DMS79 (cell line): Measurements from ENCODE around the gene LRRC32.

Source experiments
- DNase-seq: peaks from one replicate; lab custom pipeline; 2025; lab: John Stamatoyannopoulos, UW

The LRRC32 gene

GRCh38 chr11:76678321-76678720 is 7.8 kb upstream of the LRRC32 start:
- DNase-seq, result no peak

DNA sequence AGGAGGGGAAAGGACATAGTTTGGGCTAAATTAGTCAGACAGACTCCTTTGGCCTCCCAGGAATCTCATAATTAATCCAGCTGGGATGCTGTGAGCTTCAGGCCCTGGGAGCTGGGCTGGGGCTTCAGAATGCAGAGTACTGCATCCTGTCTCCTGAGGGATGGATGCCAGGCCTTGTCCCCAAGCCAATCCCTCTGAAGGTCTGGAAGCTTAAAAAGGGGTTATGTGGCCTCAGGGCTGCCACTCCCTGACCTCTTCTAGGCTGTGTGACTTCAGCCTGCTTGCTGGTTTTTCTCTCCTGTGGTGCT is 6.9 kb upstream of the LRRC32 start:
- DNase-seq, result no peak

DNA sequence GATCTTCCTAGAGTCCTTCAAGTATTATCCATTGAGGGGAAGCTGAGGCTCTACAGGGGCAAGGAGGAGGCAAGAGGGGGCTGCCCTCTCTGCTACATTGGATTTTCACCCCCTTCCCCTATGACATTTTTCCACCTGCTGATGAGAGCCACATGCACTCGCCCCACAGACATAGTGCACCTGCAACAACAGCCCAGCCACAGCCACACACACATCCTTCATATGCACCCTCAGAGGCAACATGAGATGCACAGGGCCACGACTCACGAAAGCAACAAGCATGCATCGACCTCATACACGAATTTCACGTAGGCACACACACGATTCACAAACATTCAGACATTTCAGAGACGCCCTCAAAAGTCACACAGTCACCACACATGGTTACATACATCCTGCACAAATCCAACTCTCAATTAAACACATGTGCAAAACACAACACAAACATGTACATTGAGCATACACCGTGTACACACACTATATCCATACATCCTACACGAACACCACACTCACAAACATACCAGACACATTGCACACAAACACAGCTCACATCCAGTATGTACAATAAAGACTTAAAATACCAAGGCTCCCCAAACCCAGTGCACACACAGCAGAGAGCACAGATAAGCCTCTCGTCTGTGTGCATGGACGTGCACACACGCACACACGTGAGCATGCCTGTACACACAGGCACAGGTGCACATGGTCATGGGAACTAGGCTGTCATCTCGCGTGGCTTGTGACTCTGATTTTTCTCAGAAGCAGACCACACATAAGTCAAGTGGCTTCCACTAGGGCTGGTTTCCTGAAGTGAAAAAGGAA is 6.3 kb upstream of the LRRC32 start:
- DNase-seq, result no peak

DNA sequence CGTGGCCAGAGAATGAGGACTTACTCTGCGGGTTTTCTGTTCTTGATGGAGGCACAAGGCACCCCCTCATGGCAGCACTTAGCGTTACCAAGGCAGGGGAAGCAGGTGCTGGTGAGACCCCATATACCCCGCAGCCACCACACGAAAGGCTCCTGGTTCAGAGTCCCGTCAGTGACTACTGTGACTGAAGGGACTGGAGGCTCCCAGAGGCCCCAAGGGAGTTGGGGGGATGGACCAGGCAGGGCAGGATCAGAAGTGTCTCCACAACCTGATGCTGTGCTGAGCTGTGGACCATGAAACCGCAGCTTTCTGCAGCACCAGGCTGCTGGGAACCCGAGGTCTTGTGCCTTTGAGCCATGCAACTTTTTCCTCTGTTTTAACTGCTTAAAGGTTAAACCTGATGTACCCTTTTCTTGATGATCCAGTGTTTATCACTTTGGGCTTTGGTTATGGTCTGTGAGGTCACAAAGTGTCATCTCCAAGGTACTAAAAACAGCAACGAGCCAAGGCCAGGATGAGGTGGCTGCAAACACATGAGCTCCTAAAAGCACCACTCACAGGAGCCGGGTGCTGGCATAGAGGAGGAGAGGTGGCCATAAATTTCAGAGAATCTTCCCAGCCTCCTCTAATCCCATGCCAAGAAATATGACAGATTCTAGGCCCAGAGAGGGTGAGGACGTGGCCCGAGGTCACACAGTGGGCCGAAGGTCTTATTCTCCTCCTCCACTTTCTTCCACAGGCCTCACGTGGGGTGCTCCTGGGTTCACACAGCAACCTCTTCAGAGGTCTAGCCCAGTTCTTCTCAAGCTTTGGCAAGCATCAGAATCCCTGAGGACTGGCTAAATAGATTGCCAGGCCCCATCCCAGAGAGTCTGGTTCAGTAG is 4.2 kb upstream of the LRRC32 start:
- DNase-seq, result peak; percentile 50

- no peak for DNase-seq
Measured at GRCh38 chr11:76673176-76674142, 2.9 kb upstream of the LRRC32 start.

DNA sequence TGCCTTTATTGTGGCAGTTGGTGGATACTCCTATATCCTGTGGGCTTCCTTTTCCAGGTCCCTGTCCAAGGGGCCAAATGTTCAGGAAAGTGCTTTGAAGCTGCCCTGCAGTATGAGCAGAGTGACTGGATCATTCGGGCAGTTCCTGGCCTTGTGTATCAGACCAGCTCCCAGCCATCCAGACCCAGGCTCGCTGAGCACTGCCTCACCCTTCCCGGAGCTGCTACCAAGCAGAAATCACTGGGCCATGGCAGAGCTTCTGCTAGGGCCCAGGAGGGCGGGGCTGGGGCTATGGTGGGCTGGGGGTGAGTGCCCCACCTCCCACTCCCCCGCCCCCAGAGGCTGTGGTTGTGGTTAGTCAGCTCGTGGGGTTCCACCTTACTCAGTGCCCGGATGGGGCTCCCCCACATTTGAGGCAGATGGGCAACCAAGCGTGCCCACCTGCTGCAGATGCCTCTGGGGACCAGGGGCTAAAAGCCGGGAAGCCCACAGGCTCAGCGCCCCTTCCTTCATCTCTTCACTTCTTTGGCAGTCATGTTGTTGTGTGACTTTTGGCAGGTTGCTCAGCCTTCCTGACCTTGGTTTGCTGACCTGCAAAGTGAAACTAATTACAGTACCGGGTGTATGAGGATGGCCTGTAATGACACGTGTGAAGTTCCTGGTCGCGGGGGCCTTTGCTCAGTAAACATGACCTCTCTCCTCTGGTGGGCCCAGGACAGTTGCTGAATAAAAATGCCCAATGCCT is 2.1 kb upstream of the LRRC32 start:
- no peak for DNase-seq

GRCh38 chr11:76671626-76672309 is 1.2 kb upstream of the LRRC32 start:
- no peak for DNase-seq

GRCh38 chr11:76671237-76671592 is 668 bp upstream of the LRRC32 start:
- no peak for DNase-seq

DNA sequence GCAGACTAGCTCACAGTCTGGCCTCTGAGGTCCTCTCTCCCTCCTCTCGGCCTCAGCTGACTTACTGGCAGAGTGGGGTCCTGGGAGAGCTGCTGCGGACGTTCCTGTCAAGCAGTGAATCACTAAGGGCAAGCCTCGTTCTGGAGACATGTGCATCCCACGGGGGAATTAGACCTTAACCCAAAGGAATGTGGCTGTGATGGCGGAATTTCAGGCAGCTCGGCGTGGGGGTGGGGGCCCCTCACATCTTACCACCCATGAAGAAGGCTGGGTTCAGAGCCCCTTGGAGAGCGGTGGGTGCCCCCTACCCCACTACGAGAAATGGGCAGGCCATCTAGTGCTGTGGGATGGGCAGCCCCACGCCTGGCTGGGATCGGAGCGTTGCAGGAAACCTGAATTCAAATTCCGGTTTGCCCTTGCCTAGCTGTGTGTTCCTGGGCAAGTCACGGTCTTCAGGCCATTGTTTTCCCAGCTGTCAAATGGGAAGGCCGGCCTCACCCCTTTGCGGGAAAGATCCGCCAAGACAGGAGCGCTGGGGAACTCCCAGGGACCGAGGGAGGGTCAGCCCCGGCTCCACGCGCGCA is 554 bp downstream of the LRRC32 start:
- no peak for DNase-seq

GRCh38 chr11:76668362-76669155 is 2.0 kb downstream of the LRRC32 start:
- no peak for DNase-seq

DNA sequence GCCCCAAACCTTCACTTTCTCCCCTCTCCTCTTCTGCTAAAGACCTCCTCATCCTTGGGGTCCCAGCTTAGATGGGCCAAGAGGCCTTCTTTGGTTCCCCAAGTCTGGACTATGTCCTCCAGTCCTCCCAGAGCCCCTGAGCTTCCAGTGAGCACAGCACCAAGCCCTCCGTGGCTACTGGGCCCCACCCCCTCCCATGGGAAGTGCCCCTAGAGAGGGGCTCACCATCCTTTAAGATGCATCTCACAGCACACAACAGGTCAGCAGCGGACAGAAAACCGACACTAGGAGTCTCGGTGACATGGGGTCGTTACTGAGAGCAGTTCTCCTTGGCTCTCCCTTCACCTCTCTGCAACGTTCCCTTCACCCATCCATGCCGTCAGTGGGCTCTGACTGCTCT is 2.7 kb downstream of the LRRC32 start:
- no peak for DNase-seq

GRCh38 chr11:76667271-76667818 is 3.2 kb downstream of the LRRC32 start:
- DNase-seq, result no peak

DNA sequence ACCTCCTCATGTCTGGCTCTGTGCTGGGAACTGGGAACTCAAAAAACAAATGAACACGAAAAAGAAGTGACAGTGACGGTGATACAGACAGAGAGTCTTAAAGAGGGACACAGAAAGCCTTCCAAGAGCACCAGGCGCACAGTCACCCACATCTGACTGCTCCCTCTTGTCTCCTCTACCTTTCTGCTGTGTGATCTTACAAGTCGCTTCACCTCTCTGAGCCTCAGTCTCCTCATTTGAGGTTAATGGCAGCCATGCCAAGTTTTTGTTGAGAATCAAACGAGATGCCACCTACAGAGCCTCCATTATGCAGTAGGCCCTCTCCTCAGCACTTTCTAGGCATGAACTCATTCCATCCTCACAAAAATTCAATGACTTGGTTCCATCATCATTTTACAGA is 3.7 kb downstream of the LRRC32 start:
- DNase-seq, result no peak

GRCh38 chr11:76666408-76666807 is 4.1 kb downstream of the LRRC32 start:
- no peak for DNase-seq

DNA sequence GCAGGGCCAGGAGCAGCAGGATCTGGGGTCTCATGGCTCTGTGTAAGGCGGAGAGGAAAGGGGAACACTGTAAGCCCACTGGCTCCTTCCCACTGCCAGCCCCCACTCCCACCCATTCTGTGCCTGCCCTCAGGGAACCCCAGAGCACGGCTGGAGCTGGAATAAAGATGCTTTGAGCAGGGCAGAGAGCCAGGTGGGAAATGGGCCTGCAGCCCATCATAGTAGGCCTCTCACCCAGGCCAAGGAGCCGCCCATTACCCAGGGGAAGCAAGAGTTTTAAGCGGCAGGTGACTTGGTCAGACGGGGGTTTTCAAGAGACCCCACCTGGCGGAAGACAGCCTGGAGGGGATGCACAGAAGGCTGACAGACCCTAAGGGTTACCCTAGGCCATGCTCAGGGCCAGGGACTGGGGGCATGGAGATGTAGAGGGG is 4.6 kb downstream of the LRRC32 start:
- DNase-seq, result no peak

DNA sequence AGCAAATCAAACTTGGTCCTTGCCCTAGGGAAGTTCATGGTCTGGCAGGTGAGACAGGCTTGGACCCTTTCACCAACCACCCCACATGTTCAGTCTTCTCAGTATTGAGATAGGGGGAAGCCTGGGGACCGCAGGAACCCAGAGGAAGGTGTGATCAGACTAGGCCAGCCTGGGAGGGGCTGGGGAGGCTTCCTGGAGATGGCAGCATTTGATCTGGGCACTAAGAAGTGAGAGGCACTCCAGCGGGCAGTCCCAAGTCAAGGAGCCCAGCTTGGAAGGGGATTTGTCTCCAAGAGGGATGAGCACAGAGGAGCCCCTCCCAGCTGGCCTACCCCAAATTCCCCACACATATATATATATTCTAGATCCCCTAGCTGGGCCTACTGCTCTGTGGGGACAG is 5.4 kb downstream of the LRRC32 start:
- DNase-seq, result no peak

DNA sequence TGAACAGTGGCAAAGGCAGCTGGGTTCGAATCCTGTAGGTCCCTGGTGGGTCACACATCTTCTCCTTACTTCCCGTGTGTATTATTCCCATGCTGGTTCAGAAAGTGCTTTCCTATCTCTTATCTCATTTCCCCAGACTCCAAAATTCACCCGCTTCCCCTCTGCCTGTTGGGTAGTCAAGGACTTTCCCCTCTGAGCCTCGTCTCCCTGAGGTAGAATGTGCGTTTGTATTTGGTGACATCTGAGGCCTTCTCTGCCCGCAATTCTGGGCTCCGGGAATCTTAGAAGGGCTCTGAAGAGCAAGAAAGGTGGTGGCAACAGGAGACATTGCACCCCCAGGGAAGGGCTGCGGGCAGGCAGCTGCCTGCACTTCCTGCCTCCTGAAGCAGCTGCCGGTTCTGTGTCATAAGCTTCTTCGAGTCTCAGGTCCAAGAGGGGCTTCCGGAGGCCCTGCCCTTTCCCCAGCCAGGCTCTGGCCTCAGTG is 5.9 kb downstream of the LRRC32 start:
- no peak for DNase-seq

DNA sequence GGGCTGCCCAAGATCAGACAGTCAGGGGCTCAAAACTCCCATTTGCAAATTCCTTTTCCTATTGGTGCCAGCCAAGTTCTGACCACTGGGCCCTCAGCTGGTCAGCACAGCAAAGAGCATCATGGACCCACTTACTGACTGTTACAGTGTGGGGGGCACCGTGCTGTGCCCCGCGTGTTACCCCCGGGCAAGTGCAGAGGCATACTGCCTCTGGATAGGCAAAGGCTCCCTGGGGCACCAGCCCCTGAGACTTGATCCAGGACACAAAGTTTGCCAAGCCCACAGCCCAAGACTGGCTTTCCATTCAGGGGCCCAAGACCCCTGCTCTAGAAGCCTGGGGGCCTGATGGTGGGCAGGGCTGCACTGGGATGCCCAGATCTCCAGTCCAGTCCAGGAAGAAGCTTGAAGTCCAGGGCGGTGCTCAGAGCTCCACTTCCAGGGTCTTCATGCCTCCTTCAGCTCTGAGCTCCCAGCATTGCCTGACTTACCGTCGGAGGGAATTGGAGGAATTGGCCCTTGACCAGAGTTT is 6.6 kb downstream of the LRRC32 start:
- DNase-seq, result no peak

DNA sequence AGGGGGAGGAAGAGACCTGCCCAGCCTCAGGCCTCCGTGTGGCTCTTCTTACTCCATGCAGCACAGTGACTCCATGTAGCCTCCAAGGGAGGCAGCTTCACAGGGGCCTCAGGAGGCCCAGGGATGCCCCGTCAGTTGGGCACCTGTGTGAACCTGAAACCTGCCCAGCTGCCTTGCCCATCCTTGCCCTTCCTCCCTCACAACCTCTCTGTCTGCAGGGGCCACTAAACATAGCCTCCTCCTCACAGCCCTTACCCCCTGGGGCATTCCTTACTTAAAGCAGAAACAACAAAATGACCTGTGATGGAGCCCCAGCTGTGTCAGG is 7.1 kb downstream of the LRRC32 start:
- DNase-seq, result no peak
